Smooth muscle cell (in vitro differentiated cells): Measurements from ENCODE around the gene FAM136A. TPM values are rescaled to one million over a fixed set of nuclear protein-coding genes. Genes with fewer than 3 reads are reported as not detected.

Experiments
- DNase-seq: peaks from one replicate; lab custom pipeline; 2025; ENCODE audit not compliant: unreplicated experiment; lab: John Stamatoyannopoulos, UW
- H2AFZ ChIP-seq: fragments of 200-600 bp; sonication (generic); 2 replicates; pipeline ENCODE4 v1.6.0; 2016; ENCODE audit warnings: antibody characterized with exemption, low read depth, mild to moderate bottlenecking
- H3F3A ChIP-seq: fragments of 200-600 bp; sonication (generic); 2 replicates; pipeline ENCODE4 v1.6.0; 2017; ENCODE audit warnings: antibody characterized with exemption, low read depth
- H3K27ac ChIP-seq: fragments of 200-600 bp; sonication (generic); 2 replicates; pipeline ENCODE4 v1.5.1; 2016; ENCODE audit warnings: low read depth, mild to moderate bottlenecking
- H3K27me3 ChIP-seq: fragments of 200-600 bp; sonication (generic); 2 replicates; pipeline ENCODE4 v1.6.1; 2016; ENCODE audit warnings: low read depth, mild to moderate bottlenecking
- H3K36me3 ChIP-seq: fragments of 200-600 bp; sonication (generic); 2 replicates; pipeline ENCODE4 v1.5.1; 2016; ENCODE audit warnings: low read depth
- H3K4me1 ChIP-seq: fragments of 200-600 bp; sonication (generic); 2 replicates; pipeline ENCODE4 v1.5.1; 2016; ENCODE audit warnings: low read depth
- H3K4me2 ChIP-seq: fragments of 200-600 bp; sonication (generic); 2 replicates; pipeline ENCODE4 v1.6.0; 2016; ENCODE audit warnings: mild to moderate bottlenecking
- H3K4me3 ChIP-seq: fragments of 200-600 bp; sonication (generic); 2 replicates; pipeline ENCODE4 v1.5.1; 2016; ENCODE audit warnings: mild to moderate bottlenecking
- H3K79me2 ChIP-seq: fragments of 200-600 bp; sonication (generic); 2 replicates; pipeline ENCODE4 v1.6.0; 2016; ENCODE audit warnings: low read depth, mild to moderate bottlenecking
- H3K9ac ChIP-seq: fragments of 200-600 bp; sonication (generic); 2 replicates; pipeline ENCODE4 v1.6.0; 2016; ENCODE audit warnings: low read depth
- H3K9me3 ChIP-seq: fragments of 200-600 bp; sonication (generic); replicated peaks from 2 replicates; pipeline ENCODE4 v1.5.1; 2016; ENCODE audit warnings: low read depth
- H4K20me1 ChIP-seq: fragments of 200-600 bp; sonication (generic); 2 replicates; pipeline ENCODE4 v1.6.0; 2016; ENCODE audit warnings: low read depth
- CTCF ChIP-seq: fragments of 200-600 bp; sonication (generic); IDR thresholded peaks from 2 replicates; pipeline ENCODE4 v1.5.1; 2017; ENCODE audit warnings: borderline replicate concordance, mild to moderate bottlenecking, antibody characterized with exemption; ENCODE audit not compliant: insufficient read depth, poor library complexity, severe bottlenecking
- WGBS: methylation state at CpG from one replicate; pipeline ENCODE4 v1.1.7; 2016; ENCODE audit warnings: low lambda C conversion rate; 5-methylcytosine and 5-hydroxymethylcytosine counted together
- polyA plus RNA-seq: library from polyadenylated mRNA; unstranded; fragments of >200 nt; fragmentation: Nextera tagmentation; extraction: Ambion mirVana; gene quantifications from 2 replicates; pipeline ENCODE4 v1.2.1, GENCODE V29; 2016
- total RNA-seq: library from RNA; depleted of rRNA; stranded (reverse); fragments of >200 nt; gene quantifications from 2 replicates; pipeline ENCODE4 v1.2.3, GENCODE V29; 2014

Gene FAM136A
- total RNA-seq, result 14.4 and 24.4 TPM in 2 replicates
- 26.6 and 28.8 TPM in 2 replicates for polyA plus RNA-seq

GRCh38 chr2:70301344-70302194, at the start of gene FAM136A:
Gene FAM136A, minus strand, starts transcription at chr2:70302067. Its CDS starts 56 bp downstream, at chr2:70302011.
- peak; percentile 68 for DNase-seq
- no peaks in the 10 kb centered on the region for H4K20me1 ChIP-seq
- peak within 1 kb of the TSS; percentile 96 for H3K4me2 ChIP-seq
- H3K27me3 ChIP-seq, result no peaks in the 10 kb centered on the region
- H2AFZ ChIP-seq, result peak within 1 kb of the TSS; percentile 98
- peak within 1 kb of the TSS; percentile 85 for H3K4me3 ChIP-seq
- 1% methylated on average over 52 of the region's 79 CpGs for WGBS
- H3F3A ChIP-seq, result peaks cover 3% of the 10 kb centered on the region
- H3K79me2 ChIP-seq, result no peaks in the 10 kb centered on the region
- peak; percentile 91 for TF ChIP-seq CTCF
- H3K36me3 ChIP-seq, result no peaks in the 10 kb centered on the region
- H3K9ac ChIP-seq, result peak within 1 kb of the TSS; percentile 69
- H3K9me3 ChIP-seq, result no peaks in the 10 kb centered on the region
- no peaks in the 10 kb centered on the region for H3K4me1 ChIP-seq
- no peak within 1 kb of the TSS for H3K27ac ChIP-seq

- H3K4me2 ChIP-seq, result no peak overlapping the region
- H3K9ac ChIP-seq, result no peak overlapping the region
- no peaks in the 10 kb centered on the region for H3K9me3 ChIP-seq
- H3K4me3 ChIP-seq, result no peak overlapping the region
- H2AFZ ChIP-seq, result no peak overlapping the region
- H3K27me3 ChIP-seq, result peaks cover 38% of the 10 kb centered on the region
- no peaks in the 10 kb centered on the region for H3K4me1 ChIP-seq
- no peaks in the 10 kb centered on the region for H3K79me2 ChIP-seq
- WGBS, result 70% methylated on average over 3 of the region's 3 CpGs
- no peaks in the 10 kb centered on the region for H3F3A ChIP-seq
- no peak for DNase-seq
- no peak overlapping the region for H3K27ac ChIP-seq
- no peak for TF ChIP-seq CTCF
- H4K20me1 ChIP-seq, result no peaks in the 10 kb centered on the region
- no peaks in the 10 kb centered on the region for H3K36me3 ChIP-seq
Measured at GRCh38 chr2:70349921-70350685, 48.2 kb upstream of the FAM136A start.

GRCh38 chr2:70347831-70348230, 46.0 kb upstream of the FAM136A start:
- H4K20me1 ChIP-seq, result no peaks in the 10 kb centered on the region
- H3K27ac ChIP-seq, result no peak overlapping the region
- no peak overlapping the region for H3K4me3 ChIP-seq
- H2AFZ ChIP-seq, result no peak overlapping the region
- DNase-seq, result no peak
- WGBS, result 84% methylated on average over 1 of the region's 1 CpG
- H3K4me2 ChIP-seq, result no peak overlapping the region
- H3K36me3 ChIP-seq, result no peaks in the 10 kb centered on the region
- no peak for TF ChIP-seq CTCF
- peaks cover 56% of the 10 kb centered on the region for H3K27me3 ChIP-seq
- no peaks in the 10 kb centered on the region for H3K9me3 ChIP-seq
- H3K4me1 ChIP-seq, result no peaks in the 10 kb centered on the region
- no peaks in the 10 kb centered on the region for H3K79me2 ChIP-seq
- H3K9ac ChIP-seq, result no peak overlapping the region
- no peaks in the 10 kb centered on the region for H3F3A ChIP-seq
